ENCODE results near the gene MTUS2. TPM values are rescaled to one million over a fixed set of nuclear protein-coding genes. Genes with fewer than 3 reads are reported as not detected.

The MTUS2 gene
- polyA plus RNA-seq, 1 donor from 2014 or later = 4.4 TPM

DNA sequence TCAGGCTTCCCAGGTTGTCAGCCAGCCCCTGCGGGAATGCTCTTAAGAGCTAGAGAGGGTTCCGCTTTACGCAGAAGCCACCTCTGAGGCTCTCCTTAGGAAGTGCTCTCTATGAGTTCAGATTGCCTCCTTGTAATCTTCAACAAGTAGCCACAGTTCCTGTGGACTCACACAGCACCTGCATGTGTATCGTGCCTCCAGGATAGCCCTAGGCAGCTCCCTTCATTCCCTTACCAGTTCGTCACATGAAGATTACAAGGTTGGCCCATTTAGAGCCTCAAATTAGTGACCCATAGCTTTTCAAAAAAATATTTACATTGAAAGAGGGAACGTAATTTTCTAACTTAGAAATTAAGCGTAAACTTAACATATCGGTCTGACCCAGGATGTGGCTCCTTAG lies 284.3 kb downstream of the MTUS2 start:
- no peaks in the 10 kb centered on the region for H3K9me2 ChIP-seq (ENCODE audit: insufficient read depth, low read length)
- no peaks in the 10 kb centered on the region for H3K36me3 ChIP-seq (ENCODE audit: insufficient read depth, low read length)
- H4K20me1 ChIP-seq (ENCODE audit: insufficient read depth) = no peaks in the 10 kb centered on the region
- TF ChIP-seq EZH2 (IDR thresholded peaks at IDR 0.05; ENCODE audit: borderline replicate concordance, insufficient read depth, low read length, poor library complexity, severe bottlenecking) (no peak), MXI1 (conservative IDR thresholded peaks at IDR 0.05; ENCODE audit: poor library complexity, severe bottlenecking) (no peak), SMC3 (conservative IDR thresholded peaks at IDR 0.05; ENCODE audit: poor library complexity) (no peak), POLR2AphosphoS5 (IDR thresholded peaks at IDR 0.05) (no peak)
- H3F3A ChIP-seq (ENCODE audit: insufficient read depth, low read length, poor library complexity, severe bottlenecking) = no peaks in the 10 kb centered on the region
- no peak overlapping the region for H3K9ac ChIP-seq (ENCODE audit: low read length)
- no peaks in the 10 kb centered on the region for H3K27me3 ChIP-seq (ENCODE audit: insufficient read depth, low read depth, low read length)
- H3K4me3 ChIP-seq (ENCODE audit: low read length) = no peak overlapping the region
- H3K27ac ChIP-seq (ENCODE audit: low read length) = no peak overlapping the region
- no peaks in the 10 kb centered on the region for H3K9me3 ChIP-seq (ENCODE audit: low read length)
- H3K4me2 ChIP-seq (ENCODE audit: low read length) = no peak overlapping the region
- no peak overlapping the region for H2AFZ ChIP-seq (ENCODE audit: low read depth, low read length)
- H3K79me2 ChIP-seq (replicated peaks; ENCODE audit: insufficient read depth, low read length) = no peaks in the 10 kb centered on the region

DNA sequence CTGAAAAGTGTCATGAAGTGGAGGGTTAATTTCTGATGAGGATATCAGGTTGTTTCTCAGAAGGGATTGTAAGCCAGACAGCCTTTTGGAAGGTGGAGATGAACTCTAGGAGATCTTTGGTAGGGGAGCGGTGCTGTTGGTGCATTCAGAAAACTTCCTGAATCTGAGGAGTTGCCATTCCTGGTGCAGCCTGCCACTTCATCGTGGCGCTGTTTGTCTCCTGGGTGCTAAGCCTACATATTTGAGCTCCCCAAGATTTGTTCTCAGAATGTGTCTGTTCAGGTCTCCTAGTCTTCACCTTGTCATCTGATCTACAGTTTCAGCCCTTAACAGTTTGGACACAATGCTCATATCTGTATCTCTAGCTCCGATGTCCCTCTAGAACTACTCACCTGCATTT lies 285.6 kb downstream of the MTUS2 start:
- TF ChIP-seq EZH2 (IDR thresholded peaks at IDR 0.05; ENCODE audit: borderline replicate concordance, insufficient read depth, low read length, poor library complexity, severe bottlenecking) (no peak), SMC3 (conservative IDR thresholded peaks at IDR 0.05; ENCODE audit: poor library complexity) (no peak), EP300 (conservative IDR thresholded peaks at IDR 0.05; ENCODE audit: poor library complexity, severe bottlenecking) (no peak)
- Histone ChIP-seq H3K9ac (ENCODE audit: low read length) (no peak overlapping the region), H3K9me2 (ENCODE audit: insufficient read depth, low read length) (no peaks in the 10 kb centered on the region), H3K27ac (ENCODE audit: low read length) (no peak overlapping the region), H3K4me2 (ENCODE audit: low read length) (no peak overlapping the region), H2AFZ (ENCODE audit: low read depth, low read length) (no peak overlapping the region), H3K79me2 (replicated peaks; ENCODE audit: insufficient read depth, low read length) (no peaks in the 10 kb centered on the region), H3K36me3 (ENCODE audit: insufficient read depth, low read length) (no peaks in the 10 kb centered on the region), H3K4me3 (ENCODE audit: low read length) (no peak overlapping the region), H3F3A (ENCODE audit: insufficient read depth, low read length, poor library complexity, severe bottlenecking) (no peaks in the 10 kb centered on the region), H3K9me3 (ENCODE audit: low read length) (no peaks in the 10 kb centered on the region), H3K27me3 (ENCODE audit: insufficient read depth, low read depth, low read length) (no peaks in the 10 kb centered on the region), H4K20me1 (ENCODE audit: insufficient read depth) (no peaks in the 10 kb centered on the region)

DNA sequence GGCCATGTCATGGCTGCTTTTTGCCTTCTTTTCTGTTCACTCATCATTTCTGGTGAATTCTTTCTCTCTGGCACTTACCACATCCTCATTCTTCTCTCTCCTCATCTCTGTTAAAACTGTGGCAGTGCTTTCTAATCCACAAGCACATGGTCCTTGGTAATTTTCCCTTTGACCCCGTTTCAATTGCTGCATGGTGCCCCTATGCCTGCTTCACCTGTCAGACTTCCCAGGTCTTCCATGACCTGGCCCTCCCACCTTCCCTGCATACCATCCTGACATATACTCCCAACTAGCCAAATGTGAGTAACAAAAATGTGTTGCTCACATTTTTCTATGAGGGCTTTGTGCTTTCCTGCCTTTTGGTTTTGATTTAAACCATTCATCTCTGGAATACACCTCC lies 286.5 kb downstream of the MTUS2 start:
- Histone ChIP-seq H2AFZ (ENCODE audit: low read depth, low read length) (no peak overlapping the region), H3K9ac (ENCODE audit: low read length) (no peak overlapping the region), H3F3A (ENCODE audit: insufficient read depth, low read length, poor library complexity, severe bottlenecking) (no peaks in the 10 kb centered on the region), H3K79me2 (replicated peaks; ENCODE audit: insufficient read depth, low read length) (no peaks in the 10 kb centered on the region), H4K20me1 (ENCODE audit: insufficient read depth) (no peaks in the 10 kb centered on the region), H3K27me3 (ENCODE audit: insufficient read depth, low read depth, low read length) (no peaks in the 10 kb centered on the region), H3K4me3 (ENCODE audit: low read length) (no peak overlapping the region), H3K36me3 (ENCODE audit: insufficient read depth, low read length) (no peaks in the 10 kb centered on the region), H3K9me3 (ENCODE audit: low read length) (no peaks in the 10 kb centered on the region), H3K9me2 (ENCODE audit: insufficient read depth, low read length) (no peaks in the 10 kb centered on the region), H3K27ac (ENCODE audit: low read length) (no peak overlapping the region), H3K4me2 (ENCODE audit: low read length) (no peak overlapping the region)
- TF ChIP-seq EP300 (conservative IDR thresholded peaks at IDR 0.05; ENCODE audit: poor library complexity, severe bottlenecking) (no peak), SMC3 (conservative IDR thresholded peaks at IDR 0.05; ENCODE audit: poor library complexity) (no peak), TAF1 (IDR thresholded peaks at IDR 0.05; ENCODE audit: low read depth) (no peak), MXI1 (conservative IDR thresholded peaks at IDR 0.05; ENCODE audit: poor library complexity, severe bottlenecking) (no peak), POLR2AphosphoS5 (IDR thresholded peaks at IDR 0.05) (no peak)
- TF ChIP-seq, protein P1, sequence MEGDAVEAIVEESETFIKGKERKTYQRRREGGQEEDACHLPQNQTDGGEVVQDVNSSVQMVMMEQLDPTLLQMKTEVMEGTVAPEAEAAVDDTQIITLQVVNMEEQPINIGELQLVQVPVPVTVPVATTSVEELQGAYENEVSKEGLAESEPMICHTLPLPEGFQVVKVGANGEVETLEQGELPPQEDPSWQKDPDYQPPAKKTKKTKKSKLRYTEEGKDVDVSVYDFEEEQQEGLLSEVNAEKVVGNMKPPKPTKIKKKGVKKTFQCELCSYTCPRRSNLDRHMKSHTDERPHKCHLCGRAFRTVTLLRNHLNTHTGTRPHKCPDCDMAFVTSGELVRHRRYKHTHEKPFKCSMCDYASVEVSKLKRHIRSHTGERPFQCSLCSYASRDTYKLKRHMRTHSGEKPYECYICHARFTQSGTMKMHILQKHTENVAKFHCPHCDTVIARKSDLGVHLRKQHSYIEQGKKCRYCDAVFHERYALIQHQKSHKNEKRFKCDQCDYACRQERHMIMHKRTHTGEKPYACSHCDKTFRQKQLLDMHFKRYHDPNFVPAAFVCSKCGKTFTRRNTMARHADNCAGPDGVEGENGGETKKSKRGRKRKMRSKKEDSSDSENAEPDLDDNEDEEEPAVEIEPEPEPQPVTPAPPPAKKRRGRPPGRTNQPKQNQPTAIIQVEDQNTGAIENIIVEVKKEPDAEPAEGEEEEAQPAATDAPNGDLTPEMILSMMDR (IDR thresholded peaks at IDR 0.05; ENCODE audit: poor library complexity, severe bottlenecking) = no peak
- TF ChIP-seq, protein P2, sequence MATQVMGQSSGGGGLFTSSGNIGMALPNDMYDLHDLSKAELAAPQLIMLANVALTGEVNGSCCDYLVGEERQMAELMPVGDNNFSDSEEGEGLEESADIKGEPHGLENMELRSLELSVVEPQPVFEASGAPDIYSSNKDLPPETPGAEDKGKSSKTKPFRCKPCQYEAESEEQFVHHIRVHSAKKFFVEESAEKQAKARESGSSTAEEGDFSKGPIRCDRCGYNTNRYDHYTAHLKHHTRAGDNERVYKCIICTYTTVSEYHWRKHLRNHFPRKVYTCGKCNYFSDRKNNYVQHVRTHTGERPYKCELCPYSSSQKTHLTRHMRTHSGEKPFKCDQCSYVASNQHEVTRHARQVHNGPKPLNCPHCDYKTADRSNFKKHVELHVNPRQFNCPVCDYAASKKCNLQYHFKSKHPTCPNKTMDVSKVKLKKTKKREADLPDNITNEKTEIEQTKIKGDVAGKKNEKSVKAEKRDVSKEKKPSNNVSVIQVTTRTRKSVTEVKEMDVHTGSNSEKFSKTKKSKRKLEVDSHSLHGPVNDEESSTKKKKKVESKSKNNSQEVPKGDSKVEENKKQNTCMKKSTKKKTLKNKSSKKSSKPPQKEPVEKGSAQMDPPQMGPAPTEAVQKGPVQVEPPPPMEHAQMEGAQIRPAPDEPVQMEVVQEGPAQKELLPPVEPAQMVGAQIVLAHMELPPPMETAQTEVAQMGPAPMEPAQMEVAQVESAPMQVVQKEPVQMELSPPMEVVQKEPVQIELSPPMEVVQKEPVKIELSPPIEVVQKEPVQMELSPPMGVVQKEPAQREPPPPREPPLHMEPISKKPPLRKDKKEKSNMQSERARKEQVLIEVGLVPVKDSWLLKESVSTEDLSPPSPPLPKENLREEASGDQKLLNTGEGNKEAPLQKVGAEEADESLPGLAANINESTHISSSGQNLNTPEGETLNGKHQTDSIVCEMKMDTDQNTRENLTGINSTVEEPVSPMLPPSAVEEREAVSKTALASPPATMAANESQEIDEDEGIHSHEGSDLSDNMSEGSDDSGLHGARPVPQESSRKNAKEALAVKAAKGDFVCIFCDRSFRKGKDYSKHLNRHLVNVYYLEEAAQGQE (IDR thresholded peaks at IDR 0.05; ENCODE audit: borderline replicate concordance) = no peak

Measured in neural cell (in vitro differentiated cells).